RWPE1 (cell line): ENCODE results near the gene CTNNA3.

ENCODE experiments used
- CTCF ChIA-PET: fragments of 350-600 bp; sonication (Branson Sonifier 250); formaldehyde crosslinking; extraction: SDS; loops from one replicate; lab custom pipeline; 2021; lab: Yijun Ruan, JAX
- POLR2A ChIA-PET: fragments of 400-600 bp; formaldehyde crosslinking; extraction: SDS; loops from one replicate; lab custom pipeline; 2020; ENCODE audit warnings: antibody characterized with exemption; ENCODE audit not compliant: low non-redundant PET; lab: Yijun Ruan, JAX
- DNase-seq: peaks from one replicate; pipeline ENCODE4 v3.0.0; 2012; ENCODE audit warnings: low spot score
- H3K27ac ChIP-seq: fragments of 450-650 bp; 2 replicates; pipeline ENCODE4 v1.5.1; 2017
- CTCF ChIP-seq: fragments of 450-650 bp; conservative IDR thresholded peaks from 2 replicates; pipeline ENCODE4 v1.5.1; 2017; ENCODE audit warnings: low read depth, mild to moderate bottlenecking

The CTNNA3 gene

GRCh38 chr10:66218289-66218688, 1477.7 kb downstream of the CTNNA3 start:
- CTCF ChIA-PET, result interaction anchor here (0.5 kb wide), 1 partner anchor 38 kb away, joined by 3 read pairs; no protein-coding TSS in a partner anchor
- no peak for TF ChIP-seq CTCF
- POLR2A ChIA-PET, result no interaction called here

GRCh38 chr10:66215920-66216319, 1480.1 kb downstream of the CTNNA3 start:
- DNase-seq, result no peak
- POLR2A ChIA-PET, result no interaction called here
- no peak for TF ChIP-seq CTCF
- CTCF ChIA-PET, result no interaction called here
- H3K27ac ChIP-seq, result no peak overlapping the region

More at GRCh38 chr10:66218289-66218688, 1477.7 kb downstream of the CTNNA3 start:
- no peak overlapping the region for H3K27ac ChIP-seq
- no peak for DNase-seq

GRCh38 chr10:66214721-66215404, 1481.1 kb downstream of the CTNNA3 start:
- DNase-seq, result no peak
- ChIA-PET POLR2A (no interaction called here), CTCF (no interaction called here)

GRCh38 chr10:66209025-66209424, 1487.0 kb downstream of the CTNNA3 start:
- no peak overlapping the region for H3K27ac ChIP-seq
- DNase-seq, result no peak
- ChIA-PET POLR2A (no interaction called here), CTCF (interaction anchor here (0.6 kb wide), 1 partner anchor 312 kb away, joined by 4 read pairs; no protein-coding TSS in a partner anchor)
- TF ChIP-seq CTCF, result no peak

More at GRCh38 chr10:66214721-66215404, 1481.1 kb downstream of the CTNNA3 start:
- no peak for TF ChIP-seq CTCF
- H3K27ac ChIP-seq, result no peak overlapping the region

- ChIA-PET CTCF (no interaction called here), POLR2A (no interaction called here)
These were observed 1491.2 kb downstream of the CTNNA3 start for GRCh38 chr10:66204838-66205237.

GRCh38 chr10:66202101-66202500, 1493.9 kb downstream of the CTNNA3 start:
- ChIA-PET CTCF (no interaction called here), POLR2A (no interaction called here)
- no peak for DNase-seq
- no peak overlapping the region for H3K27ac ChIP-seq
- TF ChIP-seq CTCF, result no peak

More at GRCh38 chr10:66204838-66205237, 1491.2 kb downstream of the CTNNA3 start:
- DNase-seq, result no peak
- TF ChIP-seq CTCF, result no peak
- H3K27ac ChIP-seq, result no peak overlapping the region
